OCI-LY1 (cell line): ENCODE results near the gene RPL41.
A peak's percentile ranks its signal among the peaks of the same experiment; 100 is the strongest.

ENCODE experiments used
- H2AFZ ChIP-seq: fragments of 200-600 bp; sonication (generic), shearing (Covaris generic); 2 replicates; pipeline ENCODE4 v1.6.0; 2014; ENCODE audit warnings: antibody characterized with exemption, mild to moderate bottlenecking, low read length
- H3F3A ChIP-seq: fragments of 200-600 bp; sonication (generic), shearing (Covaris generic); 2 replicates; pipeline ENCODE4 v1.6.0; 2014; ENCODE audit warnings: mild to moderate bottlenecking, antibody characterized with exemption, low read length, moderate library complexity; ENCODE audit not compliant: insufficient read depth
- H3K27ac ChIP-seq: fragments of 200-600 bp; sonication (generic); 2 replicates; pipeline ENCODE4 v1.5.1; 2014; ENCODE audit warnings: low read length, mixed run types, mild to moderate bottlenecking, low read depth; ENCODE audit not compliant: poor library complexity, severe bottlenecking
- H3K27me3 ChIP-seq: fragments of 200-600 bp; sonication (generic); 2 replicates; pipeline ENCODE4 v1.6.0; 2014; ENCODE audit warnings: antibody characterized with exemption, mild to moderate bottlenecking, low read length, moderate library complexity; ENCODE audit not compliant: insufficient read depth
- H3K36me3 ChIP-seq: fragments of 200-600 bp; sonication (generic); 2 replicates; pipeline ENCODE4 v1.6.1; 2014; ENCODE audit warnings: mild to moderate bottlenecking, antibody characterized with exemption, low read length, moderate library complexity, mixed read lengths; ENCODE audit not compliant: insufficient read depth
- H3K4me1 ChIP-seq: fragments of 200-600 bp; sonication (generic); 2 replicates; pipeline ENCODE4 v1.5.1; 2014; ENCODE audit warnings: mild to moderate bottlenecking, low read length, moderate library complexity; ENCODE audit not compliant: insufficient read depth, severe bottlenecking
- H3K4me2 ChIP-seq: fragments of 200-600 bp; sonication (generic), shearing (Covaris generic); 2 replicates; pipeline ENCODE4 v1.6.1; 2014; ENCODE audit warnings: low read length
- H3K4me3 ChIP-seq: fragments of 200-600 bp; sonication (generic); 2 replicates; pipeline ENCODE4 v1.5.1; 2014; ENCODE audit warnings: low read length, low read depth, mild to moderate bottlenecking, mixed read lengths; ENCODE audit not compliant: poor library complexity, severe bottlenecking
- H3K79me2 ChIP-seq: fragments of 200-600 bp; shearing (Covaris generic); 2 replicates; pipeline ENCODE4 v1.6.1; 2016; ENCODE audit warnings: mixed run types, low read length, mixed read lengths; ENCODE audit not compliant: insufficient read depth
- H3K9ac ChIP-seq: fragments of 200-600 bp; sonication (generic), shearing (Covaris generic); 2 replicates; pipeline ENCODE4 v1.6.1; 2014; ENCODE audit warnings: mild to moderate bottlenecking, low read length, mixed read lengths
- H3K9me2 ChIP-seq: fragments of 200-600 bp; sonication (generic), shearing (Covaris generic); 2 replicates; pipeline ENCODE4 v1.6.1; 2014; ENCODE audit warnings: low read depth, mild to moderate bottlenecking, low read length, mixed read lengths
- H3K9me3 ChIP-seq: fragments of 200-600 bp; shearing (Covaris generic); 2 replicates; pipeline ENCODE4 v1.6.1; 2014; ENCODE audit warnings: low read length, mixed read lengths
- H4K20me1 ChIP-seq: fragments of 200-600 bp; sonication (generic), shearing (Covaris generic); 2 replicates; pipeline ENCODE4 v1.6.0; 2016; ENCODE audit warnings: mild to moderate bottlenecking, low read length; ENCODE audit not compliant: insufficient read depth
- EZH2 ChIP-seq: fragments of 200-600 bp; sonication (generic), shearing (Covaris generic); IDR thresholded peaks from 2 replicates; pipeline ENCODE4 v1.8.0; 2017; ENCODE audit warnings: borderline replicate concordance, mixed run types, mild to moderate bottlenecking, antibody characterized with exemption, low read length, moderate library complexity, mixed read lengths
- TF ChIP-seq, protein P1 (sequence below): fragments of 200-600 bp; sonication (generic), shearing (Covaris generic); IDR thresholded peaks from 2 replicates; pipeline ENCODE4 v1.5.1; 2017; ENCODE audit warnings: mild to moderate bottlenecking, antibody characterized with exemption, low read length, moderate library complexity, mixed read lengths

The RPL41 gene

DNA sequence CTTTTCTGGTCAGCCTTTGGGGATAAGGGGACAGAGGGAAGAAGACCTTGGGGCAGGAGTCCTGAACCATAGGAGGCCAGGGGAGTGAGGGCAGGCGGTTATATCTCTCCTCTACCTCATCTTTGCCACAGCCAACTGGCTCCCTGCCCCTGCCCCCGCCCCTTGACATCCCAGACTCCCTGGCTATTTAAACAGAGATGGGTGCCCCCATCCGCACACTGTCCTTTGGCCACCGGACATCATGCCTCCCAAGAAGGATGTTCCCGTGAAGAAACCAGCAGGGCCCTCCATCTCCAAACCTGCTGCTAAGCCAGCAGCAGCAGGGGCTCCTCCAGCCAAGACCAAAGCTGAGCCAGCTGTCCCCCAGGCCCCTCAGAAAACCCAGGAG, 37.2 kb downstream of the RPL41 start:
- Histone ChIP-seq H4K20me1 (no peaks in the 10 kb centered on the region), H3K9me2 (no peaks in the 10 kb centered on the region), H3K9me3 (no peaks in the 10 kb centered on the region), H3K4me2 (peak overlapping the region; percentile 91), H3K36me3 (peaks cover 6% of the 10 kb centered on the region; the same call in 1 of the 2 replicates), H2AFZ (no peak overlapping the region), H3K27ac (peak overlapping the region; percentile 91), H3K27me3 (no peaks in the 10 kb centered on the region), H3K4me3 (peak overlapping the region; percentile 77), H3K4me1 (peaks cover 41% of the 10 kb centered on the region), H3F3A (no peaks in the 10 kb centered on the region), H3K9ac (peak overlapping the region; percentile 88; the same call in 1 of the 2 replicates), H3K79me2 (peaks cover 4% of the 10 kb centered on the region)
- TF ChIP-seq, protein P1, sequence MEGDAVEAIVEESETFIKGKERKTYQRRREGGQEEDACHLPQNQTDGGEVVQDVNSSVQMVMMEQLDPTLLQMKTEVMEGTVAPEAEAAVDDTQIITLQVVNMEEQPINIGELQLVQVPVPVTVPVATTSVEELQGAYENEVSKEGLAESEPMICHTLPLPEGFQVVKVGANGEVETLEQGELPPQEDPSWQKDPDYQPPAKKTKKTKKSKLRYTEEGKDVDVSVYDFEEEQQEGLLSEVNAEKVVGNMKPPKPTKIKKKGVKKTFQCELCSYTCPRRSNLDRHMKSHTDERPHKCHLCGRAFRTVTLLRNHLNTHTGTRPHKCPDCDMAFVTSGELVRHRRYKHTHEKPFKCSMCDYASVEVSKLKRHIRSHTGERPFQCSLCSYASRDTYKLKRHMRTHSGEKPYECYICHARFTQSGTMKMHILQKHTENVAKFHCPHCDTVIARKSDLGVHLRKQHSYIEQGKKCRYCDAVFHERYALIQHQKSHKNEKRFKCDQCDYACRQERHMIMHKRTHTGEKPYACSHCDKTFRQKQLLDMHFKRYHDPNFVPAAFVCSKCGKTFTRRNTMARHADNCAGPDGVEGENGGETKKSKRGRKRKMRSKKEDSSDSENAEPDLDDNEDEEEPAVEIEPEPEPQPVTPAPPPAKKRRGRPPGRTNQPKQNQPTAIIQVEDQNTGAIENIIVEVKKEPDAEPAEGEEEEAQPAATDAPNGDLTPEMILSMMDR, result no peak
- no peak for TF ChIP-seq EZH2

DNA sequence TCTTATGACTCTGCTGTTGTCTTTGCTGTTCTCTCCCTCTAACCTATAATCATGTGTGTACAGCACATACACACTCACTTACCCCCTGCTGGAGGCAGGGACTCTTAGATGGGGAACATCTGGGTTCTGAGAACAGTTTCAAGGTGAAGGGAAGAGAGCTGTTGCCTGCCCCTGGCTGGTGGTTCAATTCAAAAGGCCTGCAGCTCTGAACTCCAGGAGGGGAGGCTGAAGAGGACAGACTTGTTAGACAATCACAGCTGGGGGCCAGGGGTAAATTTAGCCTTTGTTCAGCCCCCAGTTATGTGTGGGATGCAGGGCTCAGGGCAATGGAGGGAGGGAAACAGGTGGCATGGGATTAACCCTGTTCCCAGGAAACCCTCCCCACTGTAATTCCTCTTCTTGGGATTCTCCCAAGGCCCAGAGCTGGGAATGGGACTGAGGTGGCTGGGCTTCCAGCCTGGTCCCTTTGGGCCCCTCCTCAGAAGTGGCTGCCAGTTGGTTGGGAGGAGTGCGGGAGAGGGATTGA, 37.9 kb downstream of the RPL41 start:
- H3K27ac ChIP-seq, result peak overlapping the region; percentile 91
- H3K9me2 ChIP-seq, result no peaks in the 10 kb centered on the region
- H3K4me1 ChIP-seq, result peaks cover 45% of the 10 kb centered on the region
- H3K27me3 ChIP-seq, result no peaks in the 10 kb centered on the region
- H3K4me2 ChIP-seq, result peak overlapping the region; percentile 91; the same call in 1 of the 2 replicates
- no peak overlapping the region for H2AFZ ChIP-seq
- H3K36me3 ChIP-seq, result peaks cover 10% of the 10 kb centered on the region; the same call in 1 of the 2 replicates
- no peaks in the 10 kb centered on the region for H3K9me3 ChIP-seq
- H3K9ac ChIP-seq, result peak overlapping the region; percentile 88; the same call in 1 of the 2 replicates
- TF ChIP-seq, protein P1, result no peak
- no peak for TF ChIP-seq EZH2
- H3F3A ChIP-seq, result no peaks in the 10 kb centered on the region
- no peaks in the 10 kb centered on the region for H4K20me1 ChIP-seq
- H3K4me3 ChIP-seq, result no peak overlapping the region
- peaks cover 11% of the 10 kb centered on the region for H3K79me2 ChIP-seq

DNA sequence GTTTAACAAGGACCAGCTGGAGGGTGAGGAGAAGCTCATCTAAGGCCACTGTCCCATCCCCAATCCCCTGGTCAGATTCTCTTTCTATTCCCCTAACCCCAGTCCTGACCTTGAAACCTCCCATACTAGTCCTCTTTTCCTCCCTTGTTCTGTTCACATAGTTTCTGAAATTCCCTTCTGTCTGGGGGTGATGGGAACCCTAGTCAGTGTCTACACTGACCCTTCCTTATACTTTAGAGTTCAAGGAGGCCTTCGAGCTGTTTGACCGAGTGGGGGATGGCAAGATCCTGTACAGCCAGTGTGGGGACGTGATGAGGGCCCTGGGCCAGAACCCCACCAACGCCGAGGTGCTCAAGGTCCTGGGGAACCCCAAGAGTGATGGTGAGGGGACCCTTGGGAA, 38.4 kb downstream of the RPL41 start:
- Histone ChIP-seq H3K4me2 (no peak overlapping the region), H3K9ac (no peak overlapping the region), H3K36me3 (peaks cover 15% of the 10 kb centered on the region), H3K27me3 (no peaks in the 10 kb centered on the region), H3K4me1 (peaks cover 50% of the 10 kb centered on the region), H3K4me3 (no peak overlapping the region), H3K79me2 (peaks cover 13% of the 10 kb centered on the region), H3K27ac (peak overlapping the region; percentile 91), H4K20me1 (no peaks in the 10 kb centered on the region), H3K9me3 (no peaks in the 10 kb centered on the region), H3K9me2 (no peaks in the 10 kb centered on the region), H2AFZ (no peak overlapping the region), H3F3A (no peaks in the 10 kb centered on the region)
- TF ChIP-seq EZH2, result no peak
- TF ChIP-seq, protein P1, result no peak
